ENCODE results near the gene FBXO27.
"Not testable (repeated sequence)": the region's sequence is repeated elsewhere in the genome, so short reads cannot be mapped to it uniquely, and the experiment has no call there.

Gene FBXO27

GRCh38 chr19:38990949-38991697 lies 41.2 kb downstream of the FBXO27 start:
- H3K4me3 ChIP-seq (ENCODE audit: low read length), result no peak overlapping the region
- no peak for TF ChIP-seq CTCF (conservative IDR thresholded peaks at IDR 0.05; ENCODE audit: low read length)
- DNase-seq (ENCODE audit: low read depth), result peak; percentile 34

- not testable (repeated sequence) for H3K4me3 ChIP-seq (ENCODE audit: low read length); DNase-seq (ENCODE audit: low read depth)
Observed at GRCh38 chr19:38989614-38990013, 42.7 kb downstream of the FBXO27 start.

- peak; percentile 38 for DNase-seq (ENCODE audit: low read depth)
- TF ChIP-seq CTCF (conservative IDR thresholded peaks at IDR 0.05; ENCODE audit: low read length), result no peak
- H3K4me3 ChIP-seq (ENCODE audit: low read length), result no peak overlapping the region
Observed at GRCh38 chr19:38989066-38989605, 43.2 kb downstream of the FBXO27 start.

GRCh38 chr19:38988627-38989026 lies 43.7 kb downstream of the FBXO27 start:
- H3K4me3 ChIP-seq (ENCODE audit: low read length); DNase-seq (ENCODE audit: low read depth): not testable (repeated sequence)

GRCh38 chr19:38987745-38988144 lies 44.6 kb downstream of the FBXO27 start:
- DNase-seq (ENCODE audit: low read depth); H3K4me3 ChIP-seq (ENCODE audit: low read length): not testable (repeated sequence)

- TF ChIP-seq CTCF (conservative IDR thresholded peaks at IDR 0.05; ENCODE audit: low read length), result no peak
- H3K4me3 ChIP-seq (ENCODE audit: low read length), result no peak overlapping the region
- DNase-seq (ENCODE audit: low read depth), result no peak
Observed at GRCh38 chr19:38985262-38985661, 47.1 kb downstream of the FBXO27 start.

- TF ChIP-seq CTCF (conservative IDR thresholded peaks at IDR 0.05; ENCODE audit: low read length), result no peak
- DNase-seq (ENCODE audit: low read depth), result no peak
- H3K4me3 ChIP-seq (ENCODE audit: low read length), result no peak overlapping the region
Observed at GRCh38 chr19:38980583-38981374, 51.6 kb downstream of the FBXO27 start.

GRCh38 chr19:38979812-38980211 lies 52.5 kb downstream of the FBXO27 start:
- no peak for TF ChIP-seq CTCF (conservative IDR thresholded peaks at IDR 0.05; ENCODE audit: low read length)
- no peak overlapping the region for H3K4me3 ChIP-seq (ENCODE audit: low read length)
- DNase-seq (ENCODE audit: low read depth), result no peak
